Ovary (tissue), 9 donors: Measurements from ENCODE around the gene TFF1. TPM values are rescaled to one million over a fixed set of nuclear protein-coding genes. Genes with fewer than 3 reads are reported as not detected.

Experiments
- DNase-seq, 5 donors: peaks; one replicate each; pipeline ENCODE4 v3.0.0-alpha.2; 2019 to 2020
- H3K27ac ChIP-seq, 2 donors: fragments of 200-600 bp; one replicate each; pipeline versions ENCODE4 v1.5.1 to v1.8.0; 2019 to 2022
- H3K27me3 ChIP-seq: fragments of 200-600 bp; one replicate; pipeline ENCODE4 v1.8.0; 2022
- H3K36me3 ChIP-seq: fragments of 200-600 bp; sonication (generic); one replicate; pipeline ENCODE4 v1.5.1; 2019
- H3K4me1 ChIP-seq: one replicate; pipeline ENCODE4 v1.8.1; 2013; ENCODE audit warnings: mild to moderate bottlenecking, moderate library complexity; ENCODE audit not compliant: insufficient read depth
- H3K4me3 ChIP-seq: fragments of 200-600 bp; sonication (generic); one replicate; pipeline ENCODE4 v1.5.1; 2017
- H3K9me3 ChIP-seq, 2 donors: fragments of 200-600 bp in 1 of 2; sonication (generic) in 1 of 2; one replicate each; pipeline versions ENCODE4 v1.5.1 to v1.8.1; 2013 to 2019; ENCODE audit warnings: mild to moderate bottlenecking in 1 of 2, moderate library complexity in 1 of 2
- CTCF ChIP-seq, 3 donors: fragments of 450-650 bp in 2 of 3; fragments of 200-600 bp in 1 of 3; IDR thresholded peaks; one replicate each; pipeline versions ENCODE4 v1.5.1 to v1.8.0; 2016 to 2022; ENCODE audit warnings: antibody characterized with exemption in 3 of 3, mild to moderate bottlenecking in 1 of 3
- EP300 ChIP-seq: sonication (generic); formaldehyde crosslinking; IDR thresholded peaks from one replicate; pipeline ENCODE4 v1.6.1; 2017; ENCODE audit warnings: antibody characterized with exemption
- POLR2A ChIP-seq: fragments of 450-650 bp; IDR thresholded peaks from one replicate; pipeline ENCODE4 v1.6.1; 2017; ENCODE audit warnings: antibody characterized with exemption, mild to moderate bottlenecking, moderate library complexity
- WGBS, 3 donors: extraction: QIAGEN DNeasy Blood & Tissue Kit in 1 of 3; methylation state at CpG; one replicate each; pipeline versions ENCODE4 v1.1.5 to v1.1.7; 2013 to 2017; 5-methylcytosine and 5-hydroxymethylcytosine counted together
- intact Hi-C, 4 donors: fragments of 100-400 bp; cut with DNase I; formaldehyde crosslinking; loops; one replicate each; pipeline versions ENCODE4 v1.11.0 to v1.15.1; 2022 to 2023
- polyA plus RNA-seq, 2 donors: library from polyadenylated mRNA; stranded (reverse); fragments of 200-250 nt in 1 of 2; fragments of 350-450 nt in 1 of 2; fragmentation: Illumina TruSeq in 1 of 2; extraction: RNeasy Lipid Tissue Mini Kit (QIAGEN cat#74804) in 1 of 2; gene quantifications; one replicate each; pipeline ENCODE4 v1.2.3, GENCODE V29; 2013 to 2014
- total RNA-seq, 7 donors: library from RNA; depleted of rRNA in 2 of 7; stranded (reverse); fragments of >200 nt in 2 of 7; fragmentation: NEBNext Ultra II Directional in 3 of 7; extraction: Animal tissue kit (Norgen Biotek cat#: 25700) in 3 of 7; gene quantifications; one replicate each; pipeline versions ENCODE4 v1.1.0 to v1.2.4, GENCODE V29; 2016 to 2023
- donor health status: DM: no; HTN: no; CAD: no; lungs with moderate emphysema.
- donor health status: DM: no; HTN: no; CAD: no.
- donor health status: Bipolar disorder and iron deficiency.
- donor health status: DM: yes; HTN: yes; CAD: no.
- donor health status: DM: no; HTN: no; CAD: no.
- donor health status: DM: yes; HTN: yes; CAD: no.

The TFF1 gene
- total and polyA plus RNA-seq, 9 donors, result 1.4 TPM; not detected in 8

GRCh38 chr21:42361286-42361685 lies 5.0 kb downstream of the TFF1 start:
- no peak for DNase-seq
- Histone ChIP-seq H3K27ac (no peak overlapping the region), H3K4me3 (no peak overlapping the region), H3K4me1 (no peaks in the 10 kb centered on the region), H3K27me3 (no peaks in the 10 kb centered on the region), H3K9me3 (peaks cover 0 to 5% of the 10 kb centered on the region in 2 donors), H3K36me3 (no peaks in the 10 kb centered on the region)
- intact Hi-C loops, result no loop called here
- TF ChIP-seq EP300 (no peak), CTCF (IDR thresholded peaks at IDR 0.05) (no peak), POLR2A (no peak)
- WGBS, 3 donors, result 24 to 37% (median 25%) methylated on average over 7 of the region's 7 CpGs

- DNase-seq, result no peak
- H3K4me3 ChIP-seq, result no peak overlapping the region
- TF ChIP-seq CTCF (IDR thresholded peaks at IDR 0.05), result no peak
- TF ChIP-seq EP300, result no peak
- no peak for TF ChIP-seq POLR2A
- H3K36me3 ChIP-seq, result no peaks in the 10 kb centered on the region
- H3K4me1 ChIP-seq, result no peaks in the 10 kb centered on the region
- H3K9me3 ChIP-seq, result peaks cover 0 to 5% of the 10 kb centered on the region in 2 donors
- H3K27me3 ChIP-seq, result no peaks in the 10 kb centered on the region
- intact Hi-C loops, result no loop called here
- WGBS, 3 donors, result 58 to 71% (median 71%) methylated on average over 2 of the region's 2 CpGs
- no peak overlapping the region for H3K27ac ChIP-seq
These were observed 6.0 kb downstream of the TFF1 start for GRCh38 chr21:42360317-42360716.

- 83 to 85% (median 85%) methylated on average over 13 of the region's 13 CpGs for WGBS, 3 donors
- TF ChIP-seq POLR2A (no peak), EP300 (no peak), CTCF (IDR thresholded peaks at IDR 0.05) (no peak)
- H3K27ac ChIP-seq, result no peak overlapping the region
- H3K36me3 ChIP-seq, result no peaks in the 10 kb centered on the region
- H3K9me3 ChIP-seq, result peaks cover 0 to 5% of the 10 kb centered on the region in 2 donors
- H3K4me1 ChIP-seq, result no peaks in the 10 kb centered on the region
- intact Hi-C loops, result no loop called here
- no peak for DNase-seq
- H3K4me3 ChIP-seq, result no peak overlapping the region
- no peaks in the 10 kb centered on the region for H3K27me3 ChIP-seq
These were observed 7.4 kb downstream of the TFF1 start for GRCh38 chr21:42358937-42359336.

- H3K4me1 ChIP-seq, result no peaks in the 10 kb centered on the region
- H3K36me3 ChIP-seq, result no peaks in the 10 kb centered on the region
- WGBS, 3 donors, result 88 to 92% (median 90%) methylated on average over 12 of the region's 12 CpGs
- H3K9me3 ChIP-seq, result peaks cover 0 to 5% of the 10 kb centered on the region in 2 donors
- TF ChIP-seq EP300 (no peak), CTCF (IDR thresholded peaks at IDR 0.05) (no peak)
- H3K27me3 ChIP-seq, result no peaks in the 10 kb centered on the region
- intact Hi-C loops, result no loop called here
- H3K27ac ChIP-seq, result no peak overlapping the region
- no peak for DNase-seq
- no peak overlapping the region for H3K4me3 ChIP-seq
These were observed 8.1 kb downstream of the TFF1 start for GRCh38 chr21:42358261-42358660.

GRCh38 chr21:42357307-42357706 lies 9.0 kb downstream of the TFF1 start:
- H3K27ac ChIP-seq, result no peak overlapping the region
- no peak overlapping the region for H3K4me3 ChIP-seq
- DNase-seq, result no peak
- H3K9me3 ChIP-seq, result peaks cover 0 to 5% of the 10 kb centered on the region in 2 donors
- 66 to 73% (median 67%) methylated on average over 3 of the region's 3 CpGs for WGBS, 3 donors
- no peaks in the 10 kb centered on the region for H3K36me3 ChIP-seq
- intact Hi-C loops, result no loop called here
- no peaks in the 10 kb centered on the region for H3K27me3 ChIP-seq
- no peaks in the 10 kb centered on the region for H3K4me1 ChIP-seq
- no peak for TF ChIP-seq EP300
- TF ChIP-seq POLR2A, result no peak
- TF ChIP-seq CTCF (IDR thresholded peaks at IDR 0.05), result no peak
